Measurements from ENCODE around the gene CCDC6. TPM values are rescaled to one million over a fixed set of nuclear protein-coding genes. Genes with fewer than 3 reads are reported as not detected.

CCDC6 gene
- total RNA-seq, 1 donor from 2014 or later = 42.7 TPM

DNA sequence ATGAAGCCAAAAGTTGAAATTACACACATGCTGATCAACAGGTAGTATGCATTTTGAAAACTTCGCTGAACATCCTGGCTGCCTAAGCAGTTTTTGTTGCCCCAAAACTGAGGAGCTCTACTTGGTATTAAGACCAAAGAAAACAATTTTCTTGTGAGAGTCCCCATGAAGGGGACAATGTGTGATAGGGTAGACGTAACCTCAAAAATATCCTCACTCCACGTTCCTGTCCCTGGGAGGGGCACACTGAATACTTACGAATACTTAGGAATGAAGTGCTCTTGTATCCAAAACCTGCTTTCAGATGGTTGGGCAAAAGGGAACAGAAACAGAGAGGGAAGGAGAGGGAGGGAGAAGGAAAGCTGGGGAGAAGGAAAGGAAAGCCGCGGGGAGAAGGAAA, 24.7 kb downstream of the CCDC6 start:
- no peak overlapping the region for H3K4me3 ChIP-seq (ENCODE audit: low read depth, low read length)
- TF ChIP-seq CTCF (IDR thresholded peaks at IDR 0.05; ENCODE audit: insufficient read depth, low read length, poor library complexity, severe bottlenecking) = no peak
- H3K27me3 ChIP-seq (ENCODE audit: control insufficient read depth, insufficient read depth, low read length) = no peaks in the 10 kb centered on the region
- DNase-seq (ENCODE audit: low read depth) = no peak
- H3K36me3 ChIP-seq (ENCODE audit: control insufficient read depth, insufficient read depth, low read length) = no peaks in the 10 kb centered on the region

DNA sequence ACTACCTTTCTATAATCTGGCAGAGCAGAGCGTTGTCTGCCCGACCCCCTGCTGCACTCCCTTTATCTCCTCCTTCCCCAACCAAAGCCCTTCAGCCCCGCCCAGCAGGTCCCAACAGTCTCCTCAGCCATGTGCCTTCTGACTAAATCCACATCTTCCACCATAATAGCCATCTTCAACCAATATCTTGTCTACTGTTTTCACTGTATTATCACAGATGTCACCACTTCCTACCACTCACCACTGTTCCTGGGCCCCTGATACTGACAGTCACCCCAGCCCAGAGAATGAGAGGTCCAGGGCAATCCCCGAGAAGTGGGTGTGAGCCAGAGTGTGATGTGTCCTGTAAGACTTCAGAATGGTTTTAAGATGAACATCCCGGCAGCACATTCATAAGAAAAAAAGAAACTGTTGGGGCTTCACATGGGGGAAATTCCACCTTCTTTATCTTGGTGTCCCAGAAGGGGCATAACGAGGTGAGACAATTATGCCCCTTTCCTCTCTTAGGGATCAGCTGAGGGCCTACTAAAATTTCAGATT, 25.3 kb downstream of the CCDC6 start:
- TF ChIP-seq CTCF (IDR thresholded peaks at IDR 0.05; ENCODE audit: insufficient read depth, low read length, poor library complexity, severe bottlenecking) = no peak
- no peak for DNase-seq (ENCODE audit: low read depth)
- no peak overlapping the region for H3K4me3 ChIP-seq (ENCODE audit: low read depth, low read length)
- H3K27me3 ChIP-seq (ENCODE audit: control insufficient read depth, insufficient read depth, low read length) = no peaks in the 10 kb centered on the region
- no peaks in the 10 kb centered on the region for H3K36me3 ChIP-seq (ENCODE audit: control insufficient read depth, insufficient read depth, low read length)

GRCh38 chr10:59880019-59880717, 26.2 kb downstream of the CCDC6 start:
- no peak overlapping the region for H3K4me3 ChIP-seq (ENCODE audit: low read depth, low read length)
- no peaks in the 10 kb centered on the region for H3K36me3 ChIP-seq (ENCODE audit: control insufficient read depth, insufficient read depth, low read length)
- no peak for TF ChIP-seq CTCF (IDR thresholded peaks at IDR 0.05; ENCODE audit: insufficient read depth, low read length, poor library complexity, severe bottlenecking)
- DNase-seq (ENCODE audit: low read depth) = no peak
- no peaks in the 10 kb centered on the region for H3K27me3 ChIP-seq (ENCODE audit: control insufficient read depth, insufficient read depth, low read length)

- Histone ChIP-seq H3K36me3 (ENCODE audit: control insufficient read depth, insufficient read depth, low read length) (no peaks in the 10 kb centered on the region), H3K4me3 (ENCODE audit: low read depth, low read length) (no peak overlapping the region), H3K27me3 (ENCODE audit: control insufficient read depth, insufficient read depth, low read length) (no peaks in the 10 kb centered on the region)
- no peak for TF ChIP-seq CTCF (IDR thresholded peaks at IDR 0.05; ENCODE audit: insufficient read depth, low read length, poor library complexity, severe bottlenecking)
- DNase-seq (ENCODE audit: low read depth) = no peak
These were observed 26.9 kb downstream of the CCDC6 start for GRCh38 chr10:59879363-59879913.

- no peak for DNase-seq (ENCODE audit: low read depth)
- Histone ChIP-seq H3K36me3 (ENCODE audit: control insufficient read depth, insufficient read depth, low read length) (no peaks in the 10 kb centered on the region), H3K27me3 (ENCODE audit: control insufficient read depth, insufficient read depth, low read length) (no peaks in the 10 kb centered on the region), H3K4me3 (ENCODE audit: low read depth, low read length) (no peak overlapping the region)
- TF ChIP-seq CTCF (IDR thresholded peaks at IDR 0.05; ENCODE audit: insufficient read depth, low read length, poor library complexity, severe bottlenecking) = no peak
These were observed 27.4 kb downstream of the CCDC6 start for GRCh38 chr10:59878915-59879314.
